Measurements from ENCODE around the gene GRHL3.

DNA sequence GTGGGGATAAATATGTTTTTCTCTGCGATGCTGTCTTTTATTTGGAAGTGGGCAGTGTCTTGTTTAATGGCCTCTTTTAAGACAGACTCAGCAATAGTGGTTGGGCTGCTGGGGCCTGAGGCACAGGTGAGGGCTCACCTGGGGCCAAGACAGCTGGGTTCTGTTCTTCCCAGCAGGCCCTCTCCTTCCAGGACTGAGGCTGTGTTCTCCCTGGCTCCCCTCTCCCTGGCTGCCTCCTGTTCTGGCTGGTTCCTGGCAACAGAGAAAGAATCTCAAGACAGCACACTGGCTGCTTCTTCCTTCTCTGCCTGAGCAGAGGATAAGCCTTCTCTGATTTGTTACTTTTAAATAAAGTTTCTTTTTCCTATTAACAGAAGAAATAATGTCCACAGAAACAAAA is 7.4 kb upstream of the GRHL3 start:
- TF ChIP-seq, protein P1, sequence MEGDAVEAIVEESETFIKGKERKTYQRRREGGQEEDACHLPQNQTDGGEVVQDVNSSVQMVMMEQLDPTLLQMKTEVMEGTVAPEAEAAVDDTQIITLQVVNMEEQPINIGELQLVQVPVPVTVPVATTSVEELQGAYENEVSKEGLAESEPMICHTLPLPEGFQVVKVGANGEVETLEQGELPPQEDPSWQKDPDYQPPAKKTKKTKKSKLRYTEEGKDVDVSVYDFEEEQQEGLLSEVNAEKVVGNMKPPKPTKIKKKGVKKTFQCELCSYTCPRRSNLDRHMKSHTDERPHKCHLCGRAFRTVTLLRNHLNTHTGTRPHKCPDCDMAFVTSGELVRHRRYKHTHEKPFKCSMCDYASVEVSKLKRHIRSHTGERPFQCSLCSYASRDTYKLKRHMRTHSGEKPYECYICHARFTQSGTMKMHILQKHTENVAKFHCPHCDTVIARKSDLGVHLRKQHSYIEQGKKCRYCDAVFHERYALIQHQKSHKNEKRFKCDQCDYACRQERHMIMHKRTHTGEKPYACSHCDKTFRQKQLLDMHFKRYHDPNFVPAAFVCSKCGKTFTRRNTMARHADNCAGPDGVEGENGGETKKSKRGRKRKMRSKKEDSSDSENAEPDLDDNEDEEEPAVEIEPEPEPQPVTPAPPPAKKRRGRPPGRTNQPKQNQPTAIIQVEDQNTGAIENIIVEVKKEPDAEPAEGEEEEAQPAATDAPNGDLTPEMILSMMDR (IDR thresholded peaks at IDR 0.05): no peak
- TF ChIP-seq POLR2A (IDR thresholded peaks at IDR 0.05) (no peak), EP300 (IDR thresholded peaks at IDR 0.05) (no peak)
